HG03139 (cell line): ENCODE measurements around the gene PLCH2.

Experiments used
- ATAC-seq: cut with Tn5 transposase; IDR thresholded peaks from one replicate; pipeline ENCODE4 v1.9.1; 2021; ENCODE audit not compliant: unreplicated experiment

Gene PLCH2

GRCh38 chr1:2477791-2478499 lies 1.9 kb downstream of the PLCH2 start:
- no peak for ATAC-seq

- no peak for ATAC-seq
Observed at GRCh38 chr1:2479186-2479585, 3.1 kb downstream of the PLCH2 start.

- ATAC-seq = no peak
Observed at GRCh38 chr1:2479618-2480017, 3.5 kb downstream of the PLCH2 start.

GRCh38 chr1:2480236-2480985 lies 4.3 kb downstream of the PLCH2 start:
- no peak for ATAC-seq

GRCh38 chr1:2480986-2481364 lies 4.9 kb downstream of the PLCH2 start:
- no peak for ATAC-seq

GRCh38 chr1:2481885-2482284 lies 5.8 kb downstream of the PLCH2 start:
- no peak for ATAC-seq

- no peak for ATAC-seq
Observed at GRCh38 chr1:2482588-2482987, 6.5 kb downstream of the PLCH2 start.

GRCh38 chr1:2483026-2483425 lies 6.9 kb downstream of the PLCH2 start:
- ATAC-seq = no peak

- ATAC-seq = no peak
Observed at GRCh38 chr1:2483970-2484369, 7.9 kb downstream of the PLCH2 start.

GRCh38 chr1:2486041-2486440 lies 10.0 kb downstream of the PLCH2 start:
- no peak for ATAC-seq

- ATAC-seq = no peak
Observed at GRCh38 chr1:2486558-2486957, 10.5 kb downstream of the PLCH2 start.

GRCh38 chr1:2488688-2489087 lies 12.6 kb downstream of the PLCH2 start:
- ATAC-seq = no peak

- no peak for ATAC-seq
Observed at GRCh38 chr1:2489615-2490014, 13.5 kb downstream of the PLCH2 start.

- no peak for ATAC-seq
Observed at GRCh38 chr1:2492091-2492490, 16.0 kb downstream of the PLCH2 start.

- ATAC-seq = no peak
Observed at GRCh38 chr1:2493218-2493617, 17.1 kb downstream of the PLCH2 start.

- no peak for ATAC-seq
Observed at GRCh38 chr1:2493691-2494322, 17.7 kb downstream of the PLCH2 start.

GRCh38 chr1:2494323-2494693 lies 18.2 kb downstream of the PLCH2 start:
- ATAC-seq = no peak

GRCh38 chr1:2495026-2495425 lies 18.9 kb downstream of the PLCH2 start:
- no peak for ATAC-seq

- ATAC-seq = no peak
Observed at GRCh38 chr1:2495546-2495945, 19.5 kb downstream of the PLCH2 start.

- peak; percentile 49 for ATAC-seq
Observed at GRCh38 chr1:2496087-2496622, 20.1 kb downstream of the PLCH2 start.

- no peak for ATAC-seq
Observed at GRCh38 chr1:2496746-2497145, 20.7 kb downstream of the PLCH2 start.

- no peak for ATAC-seq
Observed at GRCh38 chr1:2497891-2498290, 21.8 kb downstream of the PLCH2 start.
